ENCODE results near the gene KLRC2. TPM values are rescaled to one million over a fixed set of nuclear protein-coding genes. Genes with fewer than 3 reads are reported as not detected.

KLRC2 gene
- total and polyA plus RNA-seq, 2 of the 4 experiments (the other 2 are of a cell fraction), result not detected

DNA sequence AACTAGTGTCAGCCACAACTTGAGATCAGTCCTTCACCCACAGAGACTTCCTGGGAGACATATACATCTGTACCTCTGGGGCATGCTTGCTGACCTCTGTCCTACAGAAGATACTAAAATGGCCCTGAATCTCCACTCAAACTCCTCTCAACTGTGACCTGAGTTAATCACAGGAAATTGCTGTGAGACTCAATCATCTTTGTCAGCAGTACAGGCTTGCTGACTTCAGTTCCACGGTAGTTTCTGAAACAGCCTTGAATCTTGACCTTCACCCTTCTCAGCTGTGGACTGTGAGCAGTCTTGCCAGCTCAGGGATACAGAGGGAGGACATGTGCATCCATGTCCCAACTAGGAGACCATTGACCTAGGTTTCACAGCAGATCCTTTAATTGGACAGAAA lies 18.7 kb upstream of the KLRC2 start:
- no CpG with 5 or more reads among the region's 1 CpG for WGBS, 2 experiments (ENCODE audit: extremely low coverage in 2 of 2, insufficient read length in 1 of 2)
- H2BK120ac ChIP-seq (ENCODE audit: low read depth, low read length), result no peak overlapping the region
- no TSS peak for BruUV-seq (replicated peaks)
- no peaks in the 10 kb centered on the region for H4K20me1 ChIP-seq (ENCODE audit: insufficient read depth, low read length)
- in situ Hi-C loops (cut with MboI; ENCODE audit: low sequenced_read_pairs) (no loop called here), dilution Hi-C loops (cut with HindIII; ENCODE audit: low sequenced_read_pairs, unreplicated experiment) (no loop called here), intact Hi-C loops (cut with micrococcal nuclease) (loop anchor here (10.0 kb wide), 1 partner anchor 50 kb away; the partner anchor contains the start of gene KLRC4)
- CTCF ChIA-PET, result interaction anchor here (0.6 kb wide), 1 partner anchor 201 kb away, joined by 3 read pairs; no protein-coding TSS in a partner anchor
- no peak overlapping the region for H2BK20ac ChIP-seq (ENCODE audit: low read depth, low read length)
- H2BK15ac ChIP-seq (ENCODE audit: low read depth, low read length), result no peak overlapping the region
- no peak overlapping the region for H2AK9ac ChIP-seq (replicated peaks; ENCODE audit: low read depth, low read length, poor library complexity)
- H2AFZ ChIP-seq (replicated peaks; ENCODE audit: low read length, poor library complexity), result no peak overlapping the region
- DNase-seq, result no peak
- no peak overlapping the region for H3K27ac ChIP-seq (ENCODE audit: insufficient read depth, low read length)
- H3K23ac ChIP-seq (ENCODE audit: low read depth, low read length), result no peak overlapping the region
- ATAC-seq (ENCODE audit: low read depth), result no peak
- H3K56ac ChIP-seq (ENCODE audit: extremely low read depth, insufficient read depth, low read length), result no peak overlapping the region
- H4K91ac ChIP-seq (ENCODE audit: insufficient read depth, low read depth, low read length), result no peak overlapping the region
- POLR2A ChIA-PET (ENCODE audit: unreplicated experiment), result no interaction called here
- TF ChIP-seq, protein P1, sequence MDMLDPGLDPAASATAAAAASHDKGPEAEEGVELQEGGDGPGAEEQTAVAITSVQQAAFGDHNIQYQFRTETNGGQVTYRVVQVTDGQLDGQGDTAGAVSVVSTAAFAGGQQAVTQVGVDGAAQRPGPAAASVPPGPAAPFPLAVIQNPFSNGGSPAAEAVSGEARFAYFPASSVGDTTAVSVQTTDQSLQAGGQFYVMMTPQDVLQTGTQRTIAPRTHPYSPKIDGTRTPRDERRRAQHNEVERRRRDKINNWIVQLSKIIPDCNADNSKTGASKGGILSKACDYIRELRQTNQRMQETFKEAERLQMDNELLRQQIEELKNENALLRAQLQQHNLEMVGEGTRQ (IDR thresholded peaks at IDR 0.05; ENCODE audit: low read depth, low read length), result no peak
- TF ChIP-seq NFE2L2 (IDR thresholded peaks at IDR 0.05; ENCODE audit: low read depth, low read length) (no peak), RFX5 (IDR thresholded peaks at IDR 0.05; ENCODE audit: low read depth, low read length) (no peak), MAZ (IDR thresholded peaks at IDR 0.05; ENCODE audit: borderline replicate concordance, low read depth, low read length) (no peak), CEBPB (IDR thresholded peaks at IDR 0.05; ENCODE audit: low read depth, low read length) (no peak), CHD1 (IDR thresholded peaks at IDR 0.05; ENCODE audit: low read depth, low read length) (no peak), MXI1 (IDR thresholded peaks at IDR 0.05; ENCODE audit: borderline replicate concordance, low read depth, low read length) (no peak), FOS (IDR thresholded peaks at IDR 0.05; ENCODE audit: low read depth, low read length) (no peak), RAD21 (IDR thresholded peaks at IDR 0.05; ENCODE audit: low read length) (no peak), MAFK (IDR thresholded peaks at IDR 0.05; ENCODE audit: low read depth, low read length) (no peak), BHLHE40 (IDR thresholded peaks at IDR 0.05; ENCODE audit: low read depth, low read length) (no peak), RCOR1 (IDR thresholded peaks at IDR 0.05; ENCODE audit: insufficient replicate concordance, low read length) (no peak), POLR2A (IDR thresholded peaks at IDR 0.05; ENCODE audit: low read depth, low read length) (no peak), SMC3 (IDR thresholded peaks at IDR 0.05; ENCODE audit: low read depth, low read length) (no peak)
- TF ChIP-seq, protein P2, sequence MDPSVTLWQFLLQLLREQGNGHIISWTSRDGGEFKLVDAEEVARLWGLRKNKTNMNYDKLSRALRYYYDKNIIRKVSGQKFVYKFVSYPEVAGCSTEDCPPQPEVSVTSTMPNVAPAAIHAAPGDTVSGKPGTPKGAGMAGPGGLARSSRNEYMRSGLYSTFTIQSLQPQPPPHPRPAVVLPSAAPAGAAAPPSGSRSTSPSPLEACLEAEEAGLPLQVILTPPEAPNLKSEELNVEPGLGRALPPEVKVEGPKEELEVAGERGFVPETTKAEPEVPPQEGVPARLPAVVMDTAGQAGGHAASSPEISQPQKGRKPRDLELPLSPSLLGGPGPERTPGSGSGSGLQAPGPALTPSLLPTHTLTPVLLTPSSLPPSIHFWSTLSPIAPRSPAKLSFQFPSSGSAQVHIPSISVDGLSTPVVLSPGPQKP (IDR thresholded peaks at IDR 0.05; ENCODE audit: borderline replicate concordance, low read depth, low read length), result no peak
- TF ChIP-seq, protein P3, sequence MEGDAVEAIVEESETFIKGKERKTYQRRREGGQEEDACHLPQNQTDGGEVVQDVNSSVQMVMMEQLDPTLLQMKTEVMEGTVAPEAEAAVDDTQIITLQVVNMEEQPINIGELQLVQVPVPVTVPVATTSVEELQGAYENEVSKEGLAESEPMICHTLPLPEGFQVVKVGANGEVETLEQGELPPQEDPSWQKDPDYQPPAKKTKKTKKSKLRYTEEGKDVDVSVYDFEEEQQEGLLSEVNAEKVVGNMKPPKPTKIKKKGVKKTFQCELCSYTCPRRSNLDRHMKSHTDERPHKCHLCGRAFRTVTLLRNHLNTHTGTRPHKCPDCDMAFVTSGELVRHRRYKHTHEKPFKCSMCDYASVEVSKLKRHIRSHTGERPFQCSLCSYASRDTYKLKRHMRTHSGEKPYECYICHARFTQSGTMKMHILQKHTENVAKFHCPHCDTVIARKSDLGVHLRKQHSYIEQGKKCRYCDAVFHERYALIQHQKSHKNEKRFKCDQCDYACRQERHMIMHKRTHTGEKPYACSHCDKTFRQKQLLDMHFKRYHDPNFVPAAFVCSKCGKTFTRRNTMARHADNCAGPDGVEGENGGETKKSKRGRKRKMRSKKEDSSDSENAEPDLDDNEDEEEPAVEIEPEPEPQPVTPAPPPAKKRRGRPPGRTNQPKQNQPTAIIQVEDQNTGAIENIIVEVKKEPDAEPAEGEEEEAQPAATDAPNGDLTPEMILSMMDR (conservative IDR thresholded peaks at IDR 0.05; ENCODE audit: low read depth, low read length), result no peak
- H4K5ac ChIP-seq (ENCODE audit: low read depth, low read length), result no peak overlapping the region
- no peak overlapping the region for H3K9ac ChIP-seq (ENCODE audit: low read depth, low read length)
- no peaks in the 10 kb centered on the region for H3K79me1 ChIP-seq (ENCODE audit: low read depth in 1 of 2, low read length in 2 of 2)
- no peak overlapping the region for H3K4me2 ChIP-seq (ENCODE audit: low read depth, low read length)
- no peak overlapping the region for H3K14ac ChIP-seq (replicated peaks; ENCODE audit: low read depth, low read length)
- no peaks in the 10 kb centered on the region for H3K4me1 ChIP-seq (ENCODE audit: control insufficient read depth, insufficient read depth, low read length)
- peaks cover 2% of the 10 kb centered on the region; the same call in 1 of the 2 replicates for H3K27me3 ChIP-seq (ENCODE audit: control insufficient read depth, insufficient read depth, low read length)
- H3K4ac ChIP-seq (ENCODE audit: low read depth, low read length), result no peak overlapping the region
- H3K18ac ChIP-seq (ENCODE audit: low read depth, low read length), result no peak overlapping the region
- no peak overlapping the region for H4K8ac ChIP-seq (ENCODE audit: low read depth in 2 of 2, low read length in 2 of 2)
- no peak overlapping the region for H2AK5ac ChIP-seq (ENCODE audit: low read depth, low read length)
- peaks cover 6% of the 10 kb centered on the region for H3K9me3 ChIP-seq (ENCODE audit: control insufficient read depth, insufficient read depth, low read length)
- H3K9me1 ChIP-seq (ENCODE audit: insufficient read depth, low read length), result no peaks in the 10 kb centered on the region
- H2BK5ac ChIP-seq (ENCODE audit: low read depth, low read length, poor library complexity, severe bottlenecking), result no peak overlapping the region
- no peak overlapping the region for H3K4me3 ChIP-seq (ENCODE audit: insufficient read depth, low read depth, low read length)
- H3K36me3 ChIP-seq (ENCODE audit: control insufficient read depth, insufficient read depth, low read length), result no peaks in the 10 kb centered on the region

Measured in IMR-90 (cell line).